ENCODE measurements around the gene NDFIP2.
A peak's percentile ranks its signal among the peaks of the same experiment; 100 is the strongest.

The NDFIP2 gene

DNA sequence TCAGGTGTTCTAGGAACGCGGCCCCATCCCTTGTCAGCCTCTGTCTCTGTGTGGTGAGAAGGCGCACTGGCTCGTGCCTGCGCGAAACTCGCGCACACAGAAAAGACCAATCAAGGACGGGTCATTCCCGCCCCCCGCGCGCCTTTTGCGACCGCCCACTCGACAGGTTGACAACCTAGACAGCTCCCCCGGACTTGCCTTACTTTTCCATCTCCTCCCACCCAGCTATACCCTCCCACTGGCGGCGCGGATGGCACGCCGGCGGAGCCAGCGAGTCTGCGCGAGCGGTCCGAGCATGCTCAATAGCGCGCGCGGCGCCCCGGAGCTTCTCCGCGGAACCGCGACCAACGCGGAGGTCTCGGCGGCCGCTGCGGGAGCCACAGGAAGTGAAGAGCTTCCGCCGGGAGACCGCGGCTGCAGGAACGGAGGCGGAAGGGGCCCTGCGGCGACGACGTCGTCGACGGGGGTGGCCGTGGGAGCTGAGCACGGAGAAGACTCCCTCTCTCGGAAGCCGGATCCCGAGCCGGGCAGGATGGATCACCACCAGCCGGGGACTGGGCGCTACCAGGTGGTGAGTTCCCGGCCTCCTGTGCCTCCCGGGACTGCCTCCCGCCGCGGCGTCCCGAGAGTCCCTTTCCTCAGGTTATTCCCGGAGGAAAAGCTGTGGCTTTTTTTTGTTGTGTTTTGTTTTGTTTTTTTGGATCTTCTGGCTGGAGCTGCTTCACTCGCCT lies at the start of gene NDFIP2:
Gene NDFIP2 (plus strand): TSS at position 202 of the 731 bp plus-strand sequence. CDS start 49 bp downstream, at position 251.
- Histone ChIP-seq H3K36me3 (replicated peaks) (no peaks in the 10 kb centered on the region), H3K4me3 (ENCODE audit: low read depth, low read length) (peak within 1 kb of the TSS; percentile 79), H3K27ac (peak within 1 kb of the TSS; percentile 22), H3K27me3 (replicated peaks) (no peaks in the 10 kb centered on the region)
- DNase-seq = peak; percentile 78
- TF ChIP-seq, protein P1, sequence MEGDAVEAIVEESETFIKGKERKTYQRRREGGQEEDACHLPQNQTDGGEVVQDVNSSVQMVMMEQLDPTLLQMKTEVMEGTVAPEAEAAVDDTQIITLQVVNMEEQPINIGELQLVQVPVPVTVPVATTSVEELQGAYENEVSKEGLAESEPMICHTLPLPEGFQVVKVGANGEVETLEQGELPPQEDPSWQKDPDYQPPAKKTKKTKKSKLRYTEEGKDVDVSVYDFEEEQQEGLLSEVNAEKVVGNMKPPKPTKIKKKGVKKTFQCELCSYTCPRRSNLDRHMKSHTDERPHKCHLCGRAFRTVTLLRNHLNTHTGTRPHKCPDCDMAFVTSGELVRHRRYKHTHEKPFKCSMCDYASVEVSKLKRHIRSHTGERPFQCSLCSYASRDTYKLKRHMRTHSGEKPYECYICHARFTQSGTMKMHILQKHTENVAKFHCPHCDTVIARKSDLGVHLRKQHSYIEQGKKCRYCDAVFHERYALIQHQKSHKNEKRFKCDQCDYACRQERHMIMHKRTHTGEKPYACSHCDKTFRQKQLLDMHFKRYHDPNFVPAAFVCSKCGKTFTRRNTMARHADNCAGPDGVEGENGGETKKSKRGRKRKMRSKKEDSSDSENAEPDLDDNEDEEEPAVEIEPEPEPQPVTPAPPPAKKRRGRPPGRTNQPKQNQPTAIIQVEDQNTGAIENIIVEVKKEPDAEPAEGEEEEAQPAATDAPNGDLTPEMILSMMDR (IDR thresholded peaks at IDR 0.05; ENCODE audit: low read depth, low read length, missing control alignments) = peak; percentile 14
- in situ Hi-C loops (cut with HindIII; ENCODE audit: low pct_ligation_motif_present, low sequenced_read_pairs) = no loop called here

DNA sequence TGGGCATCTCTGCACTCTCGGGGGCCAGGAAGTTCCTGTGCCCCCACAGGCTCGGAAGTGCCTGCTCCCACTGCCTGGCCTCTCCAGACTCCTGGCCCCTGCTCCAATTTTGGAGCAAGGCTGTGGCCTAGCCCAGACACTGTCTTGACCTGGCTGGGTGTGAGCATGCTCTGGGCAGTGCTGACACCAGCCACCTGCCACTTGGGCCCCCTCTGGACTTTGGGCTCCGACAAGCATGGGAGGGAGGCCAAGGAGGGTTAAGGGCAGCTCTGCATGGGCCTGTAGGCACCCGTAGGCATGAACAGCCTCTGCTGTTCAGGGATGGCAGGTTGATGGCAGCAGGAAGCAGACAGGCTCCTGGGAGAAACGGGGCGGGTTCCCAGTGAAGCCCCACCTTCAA lies 48.9 kb upstream of the NDFIP2 start:
- Histone ChIP-seq H3K4me3 (ENCODE audit: low read depth, low read length) (no peak overlapping the region), H3K27me3 (replicated peaks) (no peaks in the 10 kb centered on the region), H3K36me3 (replicated peaks) (no peaks in the 10 kb centered on the region), H3K27ac (no peak overlapping the region)
- in situ Hi-C loops (cut with HindIII; ENCODE audit: low pct_ligation_motif_present, low sequenced_read_pairs) = loop anchor here (25.0 kb wide), 1 partner anchor 105 kb away; no protein-coding TSS in a partner anchor
- no peak for DNase-seq
- TF ChIP-seq, protein P1 (IDR thresholded peaks at IDR 0.05; ENCODE audit: low read depth, low read length, missing control alignments) = no peak

- Histone ChIP-seq H3K27ac (no peak overlapping the region), H3K4me3 (ENCODE audit: low read depth, low read length) (no peak overlapping the region), H3K36me3 (replicated peaks) (no peaks in the 10 kb centered on the region), H3K27me3 (replicated peaks) (no peaks in the 10 kb centered on the region)
- no peak for DNase-seq
- TF ChIP-seq, protein P1 (IDR thresholded peaks at IDR 0.05; ENCODE audit: low read depth, low read length, missing control alignments) = no peak
- in situ Hi-C loops (cut with HindIII; ENCODE audit: low pct_ligation_motif_present, low sequenced_read_pairs) = loop anchor here (25.0 kb wide), 1 partner anchor 104 kb away; no protein-coding TSS in a partner anchor
These were observed 48.0 kb upstream of the NDFIP2 start for GRCh38 chr13:79432992-79433391.

DNA sequence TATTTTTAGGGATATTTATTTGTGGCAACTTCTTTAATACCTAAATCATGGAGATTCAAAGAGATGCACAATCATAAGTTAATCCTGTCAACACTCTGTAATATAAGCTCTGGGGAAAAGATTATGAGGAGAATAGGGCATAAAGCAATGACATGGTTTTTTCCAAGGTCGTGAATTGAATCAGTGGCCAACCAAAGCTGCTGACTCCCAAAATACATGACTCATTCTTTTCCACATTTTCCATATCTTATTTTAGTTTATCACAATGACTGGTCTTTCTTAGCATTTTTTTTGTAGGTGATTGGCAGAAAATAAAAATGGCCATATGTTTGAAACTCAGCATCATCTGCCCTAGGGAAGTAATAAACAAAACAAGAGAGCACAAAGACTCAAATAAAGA lies 46.4 kb upstream of the NDFIP2 start:
- no peak overlapping the region for H3K4me3 ChIP-seq (ENCODE audit: low read depth, low read length)
- H3K36me3 ChIP-seq (replicated peaks) = no peaks in the 10 kb centered on the region
- peak; percentile 57 for DNase-seq
- H3K27me3 ChIP-seq (replicated peaks) = no peaks in the 10 kb centered on the region
- in situ Hi-C loops (cut with HindIII; ENCODE audit: low pct_ligation_motif_present, low sequenced_read_pairs) = loop anchor here (25.0 kb wide), 1 partner anchor 103 kb away; no protein-coding TSS in a partner anchor
- TF ChIP-seq, protein P1 (IDR thresholded peaks at IDR 0.05; ENCODE audit: low read depth, low read length, missing control alignments) = no peak
- peak overlapping the region; percentile 33 for H3K27ac ChIP-seq

GRCh38 chr13:79435561-79435990 lies 45.4 kb upstream of the NDFIP2 start:
- Histone ChIP-seq H3K27me3 (replicated peaks) (no peaks in the 10 kb centered on the region), H3K4me3 (ENCODE audit: low read depth, low read length) (no peak overlapping the region), H3K36me3 (replicated peaks) (no peaks in the 10 kb centered on the region), H3K27ac (peak overlapping the region; percentile 33)
- TF ChIP-seq, protein P1 (IDR thresholded peaks at IDR 0.05; ENCODE audit: low read depth, low read length, missing control alignments) = no peak
- DNase-seq = peak; percentile 22
- in situ Hi-C loops (cut with HindIII; ENCODE audit: low pct_ligation_motif_present, low sequenced_read_pairs) = loop anchor here (25.0 kb wide), 1 partner anchor 102 kb away; no protein-coding TSS in a partner anchor
